HEK293 (cell line): ENCODE measurements around the gene AIF1.

Experiments used
- CTCF ChIP-seq: fragments of 450-650 bp; formaldehyde crosslinking; IDR thresholded peaks from 2 replicates; pipeline ENCODE4 v1.5.1; 2016; ENCODE audit warnings: missing biosample characterization, missing genetic modification characterization
- KLF17 ChIP-seq: fragments of 450-650 bp; formaldehyde crosslinking; IDR thresholded peaks from 2 replicates; pipeline ENCODE4 v1.5.1; 2016; ENCODE audit warnings: missing biosample characterization, missing genetic modification characterization
- YY1 ChIP-seq: fragments of 450-650 bp; formaldehyde crosslinking; IDR thresholded peaks from 2 replicates; pipeline ENCODE4 v1.5.1; 2018; ENCODE audit warnings: missing biosample characterization, missing genetic modification characterization
- ZBTB26 ChIP-seq: fragments of 450-650 bp; formaldehyde crosslinking; optimal IDR thresholded peaks from 2 replicates; pipeline ENCODE3; 2016; ENCODE audit warnings: missing biosample characterization, mild to moderate bottlenecking, missing genetic modification characterization
- ZBTB49 ChIP-seq: fragments of 450-650 bp; formaldehyde crosslinking; IDR thresholded peaks from 2 replicates; pipeline ENCODE4 v1.5.1; 2016; ENCODE audit warnings: missing biosample characterization, missing genetic modification characterization, low read depth
- ZFP69B ChIP-seq: fragments of 450-650 bp; formaldehyde crosslinking; IDR thresholded peaks from 2 replicates; pipeline ENCODE4 v1.5.1; 2016; ENCODE audit warnings: missing biosample characterization, missing genetic modification characterization
- ZNF10 ChIP-seq: fragments of 450-650 bp; formaldehyde crosslinking; IDR thresholded peaks from 2 replicates; pipeline ENCODE4 v1.5.1; 2017; ENCODE audit warnings: missing biosample characterization, missing genetic modification characterization
- ZNF121 ChIP-seq: fragments of 450-650 bp; formaldehyde crosslinking; IDR thresholded peaks from 2 replicates; pipeline ENCODE4 v1.5.1; 2016; ENCODE audit warnings: missing biosample characterization, missing genetic modification characterization
- ZNF280D ChIP-seq: fragments of 450-650 bp; formaldehyde crosslinking; IDR thresholded peaks from 2 replicates; pipeline ENCODE4 v1.5.1; 2016; ENCODE audit warnings: missing biosample characterization, missing genetic modification characterization
- ZNF311 ChIP-seq: fragments of 450-650 bp; formaldehyde crosslinking; IDR thresholded peaks from 2 replicates; pipeline ENCODE4 v1.5.1; 2017; ENCODE audit warnings: missing biosample characterization, missing genetic modification characterization, borderline replicate concordance
- ZNF362 ChIP-seq: fragments of 450-650 bp; formaldehyde crosslinking; IDR thresholded peaks from 2 replicates; pipeline ENCODE4 v1.5.1; 2016; ENCODE audit warnings: missing biosample characterization, missing genetic modification characterization
- ZNF639 ChIP-seq: fragments of 450-650 bp; formaldehyde crosslinking; IDR thresholded peaks from 2 replicates; pipeline ENCODE4 v1.5.1; 2016; ENCODE audit warnings: missing biosample characterization, missing genetic modification characterization
- ZNF660 ChIP-seq: fragments of 450-650 bp; IDR thresholded peaks from 2 replicates; pipeline ENCODE4 v1.5.1; 2018; ENCODE audit warnings: missing biosample characterization, mild to moderate bottlenecking, missing genetic modification characterization
- ZNF777 ChIP-seq: fragments of 450-650 bp; formaldehyde crosslinking; IDR thresholded peaks from 2 replicates; pipeline ENCODE4 v1.5.1; 2017; ENCODE audit warnings: missing biosample characterization, missing genetic modification characterization, borderline replicate concordance

GRCh38 chr6:31572041-31572911, 42.8 kb upstream of the AIF1 start, which contains the start of gene LTA:
- no peak for TF ChIP-seq CTCF (tag by site-specific recombination)
- no peak for TF ChIP-seq ZNF311 (tag by site-specific recombination)
- no peak for TF ChIP-seq ZNF121 (tag by site-specific recombination)
- TF ChIP-seq ZFP69B (tag by site-specific recombination) = no peak
- TF ChIP-seq ZBTB49 = no peak
- no peak for TF ChIP-seq ZNF660 (tag by site-specific recombination)
- no peak for TF ChIP-seq ZNF280D
- TF ChIP-seq ZNF777 = no peak
- TF ChIP-seq KLF17 (tag by site-specific recombination) = no peak
- no peak for TF ChIP-seq YY1
- no peak for TF ChIP-seq ZNF10 (tag by site-specific recombination)
- TF ChIP-seq ZBTB26 (tag by site-specific recombination) = no peak
- no peak for TF ChIP-seq ZNF639
- no peak for TF ChIP-seq ZNF362 (tag by site-specific recombination)
